PC-9 (cell line): ENCODE measurements around the gene ENPP3. TPM values are rescaled to one million over a fixed set of nuclear protein-coding genes. Genes with fewer than 3 reads are reported as not detected.

Experiments
- BruUV-seq: library from RNA; stranded (reverse); fragments of 400-500 nt; replicated peaks from 2 replicates; lab custom pipeline; 2021; lab: Mats Ljungman, UMichigan
- CTCF ChIA-PET: fragments of 300-600 bp; sonication (Branson Sonifier 250); formaldehyde crosslinking; loops from one replicate; lab custom pipeline; 2022; ENCODE audit warnings: antibody characterized with exemption; lab: Charles Lee
- POLR2A ChIA-PET: fragments of 300-600 bp; sonication (Branson Sonifier 250); formaldehyde crosslinking; loops from one replicate; lab custom pipeline; 2022; ENCODE audit warnings: antibody characterized with exemption; ENCODE audit not compliant: unreplicated experiment; lab: Charles Lee
- DNase-seq, 2 experiments: peaks; one replicate each; pipeline versions ENCODE4 v3.0.0 to v3.0.0-alpha.2; 2015 to 2022; ENCODE audit warnings: mixed read lengths in 1 of 2
- H2AFZ ChIP-seq: fragments of 200-600 bp; sonication (generic); 2 replicates; pipeline ENCODE4 v1.8.1; 2017; ENCODE audit warnings: antibody characterized with exemption
- H3F3A ChIP-seq: fragments of 200-600 bp; sonication (generic); 2 replicates; pipeline ENCODE4 v1.8.1; 2017; ENCODE audit warnings: antibody characterized with exemption, mild to moderate bottlenecking, low read depth; ENCODE audit not compliant: insufficient read depth
- H3K27ac ChIP-seq: fragments of 200-600 bp; sonication (generic); 2 replicates; pipeline ENCODE4 v1.6.1; 2016; ENCODE audit warnings: mixed run types
- H3K27me3 ChIP-seq: fragments of 200-600 bp; sonication (generic); 2 replicates; pipeline ENCODE4 v1.6.1; 2016; ENCODE audit warnings: low read depth, mixed run types; ENCODE audit not compliant: insufficient read depth
- H3K36me3 ChIP-seq: fragments of 200-600 bp; sonication (generic); 2 replicates; pipeline ENCODE4 v1.6.1; 2016; ENCODE audit warnings: low read depth, mixed run types
- H3K4me1 ChIP-seq: fragments of 200-600 bp; sonication (generic); replicated peaks from 2 replicates; pipeline ENCODE4 v1.6.1; 2016; ENCODE audit warnings: mixed run types; ENCODE audit not compliant: insufficient read depth
- H3K4me2 ChIP-seq: fragments of 200-600 bp; sonication (generic); 2 replicates; pipeline ENCODE4 v1.6.1; 2017; ENCODE audit warnings: mixed run types
- H3K4me3 ChIP-seq: fragments of 200-600 bp; sonication (generic); 2 replicates; pipeline ENCODE4 v1.6.1; 2016; ENCODE audit warnings: mixed run types
- H3K79me2 ChIP-seq: fragments of 200-600 bp; sonication (generic); 2 replicates; pipeline ENCODE4 v1.6.1; 2017; ENCODE audit warnings: low read depth, mixed run types
- H3K9me2 ChIP-seq: fragments of 200-600 bp; sonication (generic); 2 replicates; pipeline ENCODE4 v1.8.1; 2017; ENCODE audit warnings: mild to moderate bottlenecking; ENCODE audit not compliant: insufficient read depth
- H3K9me3 ChIP-seq: fragments of 200-600 bp; sonication (generic); 2 replicates; pipeline ENCODE4 v1.8.1; 2016; ENCODE audit warnings: low read depth; ENCODE audit not compliant: insufficient read depth
- H4K20me1 ChIP-seq: fragments of 200-600 bp; sonication (generic); 2 replicates; pipeline ENCODE4 v1.8.1; 2017; ENCODE audit not compliant: insufficient read depth
- EZH2 ChIP-seq: fragments of 200-600 bp; sonication (generic); IDR thresholded peaks from 2 replicates; pipeline ENCODE4 v1.8.0; 2017; ENCODE audit warnings: antibody characterized with exemption, low read depth
- intact Hi-C: fragments of 100-400 bp; cut with micrococcal nuclease; formaldehyde crosslinking; loops from one replicate; pipeline ENCODE4 v1.10.0; 2022; ENCODE audit not compliant: unreplicated experiment
- total RNA-seq: library from RNA; stranded (reverse); gene quantifications from 2 replicates; pipeline ENCODE4 v1.2.3, GENCODE V29; 2021
- TF ChIP-seq, protein P1 (sequence below): fragments of 200-600 bp; sonication (generic); conservative IDR thresholded peaks from 2 replicates; pipeline ENCODE4 v1.6.1; 2017; ENCODE audit warnings: mixed run types, antibody characterized with exemption, mild to moderate bottlenecking, moderate library complexity

The ENPP3 gene
- total RNA-seq, 1 experiment from 2014 or later: not detected

- CTCF ChIA-PET: no interaction called here
- no peaks in the 10 kb centered on the region for H3K79me2 ChIP-seq
- BruUV-seq: no TSS peak
Observed at GRCh38 chr6:131778169-131778568, 141.1 kb downstream of the ENPP3 start.

GRCh38 chr6:131779304-131779703 is 142.2 kb downstream of the ENPP3 start:
- BruUV-seq: no TSS peak
- no peak for TF ChIP-seq EZH2
- TF ChIP-seq, protein P1, sequence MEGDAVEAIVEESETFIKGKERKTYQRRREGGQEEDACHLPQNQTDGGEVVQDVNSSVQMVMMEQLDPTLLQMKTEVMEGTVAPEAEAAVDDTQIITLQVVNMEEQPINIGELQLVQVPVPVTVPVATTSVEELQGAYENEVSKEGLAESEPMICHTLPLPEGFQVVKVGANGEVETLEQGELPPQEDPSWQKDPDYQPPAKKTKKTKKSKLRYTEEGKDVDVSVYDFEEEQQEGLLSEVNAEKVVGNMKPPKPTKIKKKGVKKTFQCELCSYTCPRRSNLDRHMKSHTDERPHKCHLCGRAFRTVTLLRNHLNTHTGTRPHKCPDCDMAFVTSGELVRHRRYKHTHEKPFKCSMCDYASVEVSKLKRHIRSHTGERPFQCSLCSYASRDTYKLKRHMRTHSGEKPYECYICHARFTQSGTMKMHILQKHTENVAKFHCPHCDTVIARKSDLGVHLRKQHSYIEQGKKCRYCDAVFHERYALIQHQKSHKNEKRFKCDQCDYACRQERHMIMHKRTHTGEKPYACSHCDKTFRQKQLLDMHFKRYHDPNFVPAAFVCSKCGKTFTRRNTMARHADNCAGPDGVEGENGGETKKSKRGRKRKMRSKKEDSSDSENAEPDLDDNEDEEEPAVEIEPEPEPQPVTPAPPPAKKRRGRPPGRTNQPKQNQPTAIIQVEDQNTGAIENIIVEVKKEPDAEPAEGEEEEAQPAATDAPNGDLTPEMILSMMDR: no peak
- CTCF ChIA-PET: no interaction called here

More at GRCh38 chr6:131778169-131778568, 141.1 kb downstream of the ENPP3 start:
- Histone ChIP-seq H3K9me3 (no peaks in the 10 kb centered on the region), H3F3A (no peaks in the 10 kb centered on the region), H3K27me3 (no peaks in the 10 kb centered on the region), H3K4me2 (no peak overlapping the region), H3K9me2 (no peaks in the 10 kb centered on the region), H3K4me3 (no peak overlapping the region), H3K27ac (no peak overlapping the region), H4K20me1 (no peaks in the 10 kb centered on the region), H3K4me1 (no peaks in the 10 kb centered on the region), H2AFZ (no peak overlapping the region), H3K36me3 (no peaks in the 10 kb centered on the region)
- POLR2A ChIA-PET: no interaction called here
- TF ChIP-seq, protein P1: no peak
- no peak for TF ChIP-seq EZH2
- no peak for DNase-seq
- intact Hi-C loops: no loop called here

GRCh38 chr6:131780600-131780999 is 143.5 kb downstream of the ENPP3 start:
- no peaks in the 10 kb centered on the region for H3K4me1 ChIP-seq
- H3K9me3 ChIP-seq: no peaks in the 10 kb centered on the region
- no peak overlapping the region for H3K4me3 ChIP-seq
- TF ChIP-seq EZH2: no peak
- TF ChIP-seq, protein P1: no peak
- no peaks in the 10 kb centered on the region for H3K27me3 ChIP-seq
- intact Hi-C loops: no loop called here
- H3K36me3 ChIP-seq: no peaks in the 10 kb centered on the region
- no peak for DNase-seq
- no peak overlapping the region for H3K27ac ChIP-seq
- POLR2A ChIA-PET: no interaction called here
- H4K20me1 ChIP-seq: no peaks in the 10 kb centered on the region
- BruUV-seq: no TSS peak
- no peaks in the 10 kb centered on the region for H3F3A ChIP-seq
- H2AFZ ChIP-seq: no peak overlapping the region
- H3K4me2 ChIP-seq: no peak overlapping the region
- CTCF ChIA-PET: no interaction called here
- no peaks in the 10 kb centered on the region for H3K79me2 ChIP-seq
- H3K9me2 ChIP-seq: no peaks in the 10 kb centered on the region

More at GRCh38 chr6:131779304-131779703, 142.2 kb downstream of the ENPP3 start:
- no peaks in the 10 kb centered on the region for H3F3A ChIP-seq
- no peak overlapping the region for H3K4me2 ChIP-seq
- intact Hi-C loops: no loop called here
- H3K4me1 ChIP-seq: no peaks in the 10 kb centered on the region
- H3K36me3 ChIP-seq: no peaks in the 10 kb centered on the region
- no peaks in the 10 kb centered on the region for H3K79me2 ChIP-seq
- no peak overlapping the region for H3K27ac ChIP-seq
- H3K27me3 ChIP-seq: no peaks in the 10 kb centered on the region
- no peak overlapping the region for H3K4me3 ChIP-seq
- H3K9me3 ChIP-seq: no peaks in the 10 kb centered on the region
- no peak overlapping the region for H2AFZ ChIP-seq
- H4K20me1 ChIP-seq: no peaks in the 10 kb centered on the region
- no peaks in the 10 kb centered on the region for H3K9me2 ChIP-seq
- DNase-seq: no peak
- POLR2A ChIA-PET: no interaction called here
